Activated T-cell treated with anti-CD3 and anti-CD28 coated beads, Interleukin-2, amount 50 U/mL, for 24 hours (primary cell): ENCODE results near the gene TRMT2A.
A peak's percentile ranks its signal among the peaks of the same experiment; 100 is the strongest.

ENCODE experiments used
- DNase-seq: peaks from one replicate; pipeline ENCODE4 v3.0.0-alpha.2; 2020
- H3K27ac Mint-ChIP-seq: 2 replicates; pipeline ENCODE4 v1.8.0; 2020; ENCODE audit warnings: mild to moderate bottlenecking, mixed read lengths
- H3K27me3 Mint-ChIP-seq: 2 replicates; pipeline ENCODE4 v1.8.0; 2020; ENCODE audit warnings: mixed read lengths
- H3K36me3 Mint-ChIP-seq: 2 replicates; pipeline ENCODE4 v1.8.0; 2020; ENCODE audit warnings: low read depth, mixed read lengths
- H3K4me1 Mint-ChIP-seq: 2 replicates; pipeline ENCODE4 v1.8.0; 2020; ENCODE audit warnings: low read depth, mixed read lengths
- H3K4me3 Mint-ChIP-seq: 2 replicates; pipeline ENCODE4 v1.8.0; 2020; ENCODE audit warnings: mild to moderate bottlenecking, moderate library complexity, mixed read lengths
- H3K9me3 Mint-ChIP-seq: 2 replicates; pipeline ENCODE4 v1.8.0; 2020; ENCODE audit warnings: mixed read lengths

The TRMT2A gene

DNA sequence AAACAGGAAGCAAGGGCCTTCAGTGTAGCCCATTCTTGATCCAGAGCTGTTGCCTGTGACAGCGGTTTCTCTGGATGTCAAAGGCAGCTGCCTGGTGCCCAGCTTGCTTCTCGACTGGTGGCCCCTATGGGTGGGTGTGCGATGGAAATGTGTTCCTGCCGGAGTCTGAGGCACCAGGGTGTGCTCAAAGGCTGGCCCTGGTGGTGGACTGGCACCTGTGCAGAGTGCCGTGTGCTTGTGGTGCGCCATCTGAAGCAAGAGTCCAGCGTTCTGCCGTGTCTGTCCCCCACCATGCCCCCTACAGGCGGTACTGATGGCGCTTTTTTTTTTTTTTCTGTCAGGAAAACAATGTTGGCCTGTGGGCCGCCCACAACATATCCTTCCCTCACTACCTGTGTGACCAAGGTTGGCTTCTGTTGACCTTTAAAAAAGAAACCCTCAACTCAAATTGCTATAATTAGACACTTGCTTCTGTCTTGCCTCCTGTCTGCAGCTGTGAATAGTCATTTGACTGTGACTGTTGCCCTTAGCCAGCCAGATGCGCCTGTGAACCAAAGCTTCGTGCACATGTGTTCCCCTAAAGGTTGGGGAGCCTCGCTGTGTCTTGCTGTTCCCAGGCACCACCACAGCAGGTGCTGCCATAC, 5.9 kb downstream of the TRMT2A start:
- peak overlapping the region; percentile 96 for H3K27ac Mint-ChIP-seq
- no peak overlapping the region for H3K4me3 Mint-ChIP-seq
- peaks cover 45% of the 10 kb centered on the region for H3K4me1 Mint-ChIP-seq
- H3K27me3 Mint-ChIP-seq: no peaks in the 10 kb centered on the region
- no peaks in the 10 kb centered on the region for H3K9me3 Mint-ChIP-seq
- peaks cover 97% of the 10 kb centered on the region for H3K36me3 Mint-ChIP-seq
- DNase-seq: no peak

DNA sequence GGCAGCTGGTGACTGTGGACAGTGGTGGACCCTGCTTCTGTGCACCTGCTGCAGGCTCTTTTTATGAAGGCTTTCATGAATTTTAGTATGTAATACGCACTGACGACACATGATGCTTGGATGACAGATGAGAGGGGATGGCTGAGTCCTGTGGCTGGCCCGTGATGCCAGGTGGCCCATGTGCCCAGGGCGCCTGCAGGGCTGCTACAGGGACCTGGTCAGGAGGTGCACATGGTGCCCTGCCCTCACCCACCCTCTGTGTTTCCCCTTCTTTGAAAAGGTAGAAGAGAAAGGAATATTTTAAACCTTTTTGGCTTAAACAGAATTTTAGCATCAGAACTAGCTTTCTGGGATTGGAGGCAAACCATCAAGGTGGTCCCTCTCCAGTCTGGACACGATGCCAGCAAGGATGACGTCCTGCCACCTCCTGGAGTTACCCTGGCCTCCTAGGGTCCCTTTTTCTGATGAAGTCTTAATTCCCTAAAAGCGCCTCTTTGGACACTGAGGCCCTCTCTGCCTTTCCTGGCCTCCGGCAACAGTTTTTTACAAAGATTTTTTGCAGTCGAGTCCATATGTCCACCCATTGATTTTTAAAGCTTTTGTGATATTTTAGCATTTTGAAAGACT, 6.6 kb downstream of the TRMT2A start:
- H3K27ac Mint-ChIP-seq: peak overlapping the region; percentile 96
- DNase-seq: no peak

DNA sequence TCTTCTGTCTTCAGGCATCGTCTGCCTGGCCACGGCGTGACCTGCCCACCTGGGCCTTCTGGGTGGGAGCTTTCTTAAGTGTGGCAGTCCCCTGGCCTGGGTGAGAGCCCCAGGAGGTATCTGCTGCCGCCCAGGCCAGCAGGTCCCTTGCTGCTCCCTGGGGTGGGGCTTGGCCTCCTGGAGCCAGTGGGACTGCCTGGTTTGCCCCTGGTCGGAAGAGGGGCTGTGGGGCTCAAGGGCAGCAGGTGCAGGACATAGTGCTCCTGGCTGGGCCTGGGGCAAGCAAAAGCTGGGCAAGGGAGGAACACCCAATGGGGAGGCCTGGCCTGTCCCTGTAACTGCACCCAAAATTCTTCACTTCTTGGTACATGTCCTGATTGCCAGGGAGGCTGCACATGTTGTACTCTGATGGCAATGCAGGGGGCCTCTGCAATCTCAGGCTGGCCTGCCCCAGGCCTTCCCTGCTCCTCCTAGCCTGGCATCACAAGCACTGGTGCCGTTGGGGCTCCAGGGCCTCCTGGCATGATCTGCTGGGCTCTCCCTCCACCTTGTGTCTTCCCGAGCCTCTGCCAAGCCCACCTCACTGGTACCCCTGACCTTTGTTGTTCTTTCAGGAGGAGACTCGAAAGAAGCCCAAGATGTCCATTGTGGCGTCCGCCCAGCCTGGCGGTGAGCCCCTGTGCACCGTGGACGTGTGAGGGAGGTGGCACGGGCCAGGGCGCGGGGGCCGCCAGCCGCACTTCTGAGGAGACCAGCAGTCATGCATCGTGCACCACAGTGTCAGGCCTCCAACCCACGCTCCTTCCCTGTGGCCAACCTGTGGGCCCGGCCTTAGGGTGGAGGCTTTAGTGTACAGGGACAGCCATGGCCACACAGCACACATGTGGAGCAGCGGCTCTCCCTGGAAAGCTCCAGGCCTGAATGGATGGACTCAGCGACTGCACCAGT, 7.3 kb downstream of the TRMT2A start:
- Mint-ChIP-seq H3K9me3 (no peaks in the 10 kb centered on the region), H3K27ac (peak overlapping the region; percentile 96), H3K36me3 (peaks cover 96% of the 10 kb centered on the region), H3K4me3 (no peak overlapping the region), H3K27me3 (no peaks in the 10 kb centered on the region), H3K4me1 (peaks cover 33% of the 10 kb centered on the region)
- DNase-seq: no peak

More for the DNA sequence above, 6.6 kb downstream of the TRMT2A start:
- Mint-ChIP-seq H3K4me3 (no peak overlapping the region), H3K4me1 (peaks cover 39% of the 10 kb centered on the region), H3K27me3 (no peaks in the 10 kb centered on the region), H3K9me3 (no peaks in the 10 kb centered on the region), H3K36me3 (peaks cover 97% of the 10 kb centered on the region)

DNA sequence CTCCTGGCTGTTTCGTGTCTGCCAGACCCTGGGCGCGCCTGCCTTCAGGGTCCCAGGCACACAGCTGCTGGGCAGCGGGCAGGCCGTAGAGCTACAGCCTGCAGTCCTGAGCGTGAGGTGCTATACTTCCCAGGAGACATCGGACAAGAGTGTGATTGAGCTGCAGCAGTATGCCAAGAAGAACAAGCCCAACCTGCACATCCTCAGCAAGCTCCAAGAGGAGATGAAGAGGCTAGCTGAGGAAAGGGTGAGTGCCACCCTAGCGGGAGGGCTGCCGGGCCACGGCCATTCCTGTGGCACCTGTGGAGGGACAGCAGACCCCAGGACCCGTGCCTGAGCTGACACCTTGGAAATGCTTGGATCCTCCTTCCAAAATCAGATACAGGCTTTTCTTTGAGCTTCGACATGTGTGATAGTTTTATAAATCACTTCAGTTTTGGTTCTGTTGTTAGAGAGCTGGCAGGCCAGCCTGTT, 8.2 kb downstream of the TRMT2A start:
- Mint-ChIP-seq H3K4me1 (peaks cover 24% of the 10 kb centered on the region), H3K9me3 (no peaks in the 10 kb centered on the region), H3K4me3 (no peak overlapping the region), H3K36me3 (peaks cover 93% of the 10 kb centered on the region), H3K27me3 (no peaks in the 10 kb centered on the region), H3K27ac (peak overlapping the region; percentile 81)
- DNase-seq: no peak

DNA sequence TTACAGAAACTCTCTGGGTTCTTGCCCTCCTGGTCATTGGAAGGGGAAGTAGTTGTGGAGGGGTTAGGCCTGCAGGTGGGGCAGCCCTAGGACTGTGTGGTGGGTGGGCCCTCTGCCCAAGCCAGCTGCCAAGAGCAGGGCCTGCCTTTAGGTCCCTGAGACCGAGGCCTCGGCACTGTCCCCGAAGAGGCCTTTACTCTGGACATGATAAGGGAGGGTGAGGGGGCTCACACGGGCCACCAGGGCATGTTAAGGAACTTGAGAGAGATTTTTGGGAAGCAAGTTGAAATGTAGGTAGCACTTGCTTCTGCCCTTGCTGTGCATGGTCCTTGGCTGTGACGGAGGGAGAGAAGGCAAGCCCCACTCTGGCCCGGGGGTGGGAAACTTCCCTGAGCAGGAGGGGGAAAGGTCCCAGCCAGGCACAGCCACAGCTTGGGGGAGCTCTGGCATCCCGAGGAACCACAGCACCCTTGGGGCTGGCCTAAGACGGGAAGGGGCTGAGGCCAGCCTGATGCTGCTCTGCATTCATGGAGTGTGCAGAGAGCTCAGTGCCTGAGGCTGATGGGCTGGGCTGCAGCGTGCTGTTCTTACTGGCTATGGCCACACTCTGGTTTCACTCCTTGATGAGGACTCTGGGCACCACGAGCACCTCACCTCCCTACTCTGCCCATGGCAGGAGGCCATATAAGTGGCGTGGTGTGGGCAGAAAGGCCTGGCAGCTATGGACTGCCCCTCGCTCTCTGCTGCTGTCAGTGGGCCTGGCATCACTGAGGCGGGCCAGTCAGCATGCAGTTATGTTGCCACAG, 8.9 kb downstream of the TRMT2A start:
- peaks cover 93% of the 10 kb centered on the region for H3K36me3 Mint-ChIP-seq
- H3K27ac Mint-ChIP-seq: peak overlapping the region; percentile 81
- H3K9me3 Mint-ChIP-seq: no peaks in the 10 kb centered on the region
- peaks cover 26% of the 10 kb centered on the region for H3K4me1 Mint-ChIP-seq
- no peaks in the 10 kb centered on the region for H3K27me3 Mint-ChIP-seq
- no peak for DNase-seq
- no peak overlapping the region for H3K4me3 Mint-ChIP-seq

DNA sequence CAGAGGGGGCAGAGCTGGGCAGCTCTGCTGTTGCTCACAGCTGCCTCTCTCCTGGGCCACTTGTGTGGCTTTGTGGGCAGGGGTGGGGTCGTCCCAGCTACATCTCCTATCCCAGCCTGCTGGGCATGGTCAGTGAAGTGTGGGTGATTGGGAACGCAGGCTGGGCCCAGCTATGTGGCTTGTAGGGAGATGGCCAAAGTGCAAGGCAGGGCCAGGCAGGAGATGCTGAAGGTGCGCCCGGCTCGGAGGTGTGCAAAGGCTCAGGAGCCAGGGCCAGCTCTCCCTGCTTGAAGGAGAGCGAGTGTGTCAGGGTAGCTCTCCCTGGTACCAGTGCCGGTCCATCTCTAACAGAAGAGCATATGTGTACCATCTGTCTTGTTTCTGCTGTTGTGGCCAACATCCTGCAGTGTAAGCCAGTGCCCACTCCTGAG, 9.5 kb downstream of the TRMT2A start:
- Mint-ChIP-seq H3K36me3 (peaks cover 93% of the 10 kb centered on the region), H3K27ac (peak overlapping the region; percentile 12), H3K4me1 (peaks cover 21% of the 10 kb centered on the region)

DNA sequence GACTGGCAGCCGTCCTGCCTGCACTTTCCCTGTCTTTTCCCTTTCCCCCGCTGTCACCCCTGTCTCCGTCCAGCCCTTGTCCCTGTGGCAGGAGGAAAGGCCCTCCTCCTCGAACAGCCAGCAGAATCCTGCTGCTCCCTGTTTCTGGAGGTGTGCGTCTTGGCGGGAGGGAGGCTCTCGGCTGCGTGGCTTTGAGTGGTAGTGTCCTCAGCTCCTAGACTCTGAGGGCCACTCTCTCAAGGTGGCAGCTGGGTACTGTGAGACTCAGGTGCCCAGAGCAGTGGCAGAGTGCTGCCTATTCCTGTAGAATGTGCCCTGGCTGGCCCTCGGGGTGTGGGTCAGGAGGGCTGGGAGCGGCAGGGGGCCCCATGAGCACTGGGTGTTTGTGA, 10.2 kb downstream of the TRMT2A start:
- H3K36me3 Mint-ChIP-seq: peaks cover 93% of the 10 kb centered on the region
- no peaks in the 10 kb centered on the region for H3K27me3 Mint-ChIP-seq
- H3K4me1 Mint-ChIP-seq: peaks cover 20% of the 10 kb centered on the region
- peak overlapping the region; percentile 76 for H3K27ac Mint-ChIP-seq
- H3K4me3 Mint-ChIP-seq: no peak overlapping the region
- no peak for DNase-seq
- no peaks in the 10 kb centered on the region for H3K9me3 Mint-ChIP-seq

More for the DNA sequence above, 9.5 kb downstream of the TRMT2A start:
- H3K27me3 Mint-ChIP-seq: no peaks in the 10 kb centered on the region
- no peaks in the 10 kb centered on the region for H3K9me3 Mint-ChIP-seq
- DNase-seq: no peak
- H3K4me3 Mint-ChIP-seq: no peak overlapping the region

DNA sequence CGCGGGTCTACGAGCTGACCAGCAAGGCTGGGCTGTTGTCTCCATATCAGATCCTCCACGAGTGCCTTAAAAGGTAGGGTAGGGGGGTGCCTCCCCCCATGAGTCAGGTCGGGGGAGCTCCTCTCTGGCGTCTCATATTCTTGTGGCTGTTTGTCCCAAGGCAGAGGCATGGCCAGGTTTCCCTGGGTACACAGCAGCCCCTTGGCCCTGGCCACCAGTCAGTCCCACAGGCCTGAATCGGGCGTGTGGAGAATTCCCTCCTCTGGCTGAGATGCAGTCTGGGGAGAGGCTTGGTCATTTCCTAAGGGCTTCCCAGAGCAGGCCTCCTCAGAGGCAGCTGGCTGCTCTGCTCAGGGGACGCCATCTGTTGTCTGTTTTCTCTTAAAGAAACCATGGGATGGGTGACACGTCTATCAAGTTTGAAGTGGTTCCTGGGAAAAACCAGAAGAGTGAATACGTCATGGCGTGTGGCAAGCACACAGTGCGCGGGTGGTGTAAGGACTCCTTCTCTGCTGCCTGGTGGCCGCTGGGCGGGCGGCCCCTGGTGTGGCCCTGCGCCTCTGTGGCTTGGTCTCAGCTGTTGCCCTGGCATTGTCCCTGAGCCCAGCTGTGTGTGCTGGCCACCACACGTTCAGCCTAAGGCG, 10.7 kb downstream of the TRMT2A start:
- Mint-ChIP-seq H3K9me3 (no peaks in the 10 kb centered on the region), H3K36me3 (peaks cover 93% of the 10 kb centered on the region), H3K4me1 (peaks cover 21% of the 10 kb centered on the region), H3K27ac (peak overlapping the region; percentile 76), H3K4me3 (no peak overlapping the region), H3K27me3 (no peaks in the 10 kb centered on the region)
- no peak for DNase-seq

DNA sequence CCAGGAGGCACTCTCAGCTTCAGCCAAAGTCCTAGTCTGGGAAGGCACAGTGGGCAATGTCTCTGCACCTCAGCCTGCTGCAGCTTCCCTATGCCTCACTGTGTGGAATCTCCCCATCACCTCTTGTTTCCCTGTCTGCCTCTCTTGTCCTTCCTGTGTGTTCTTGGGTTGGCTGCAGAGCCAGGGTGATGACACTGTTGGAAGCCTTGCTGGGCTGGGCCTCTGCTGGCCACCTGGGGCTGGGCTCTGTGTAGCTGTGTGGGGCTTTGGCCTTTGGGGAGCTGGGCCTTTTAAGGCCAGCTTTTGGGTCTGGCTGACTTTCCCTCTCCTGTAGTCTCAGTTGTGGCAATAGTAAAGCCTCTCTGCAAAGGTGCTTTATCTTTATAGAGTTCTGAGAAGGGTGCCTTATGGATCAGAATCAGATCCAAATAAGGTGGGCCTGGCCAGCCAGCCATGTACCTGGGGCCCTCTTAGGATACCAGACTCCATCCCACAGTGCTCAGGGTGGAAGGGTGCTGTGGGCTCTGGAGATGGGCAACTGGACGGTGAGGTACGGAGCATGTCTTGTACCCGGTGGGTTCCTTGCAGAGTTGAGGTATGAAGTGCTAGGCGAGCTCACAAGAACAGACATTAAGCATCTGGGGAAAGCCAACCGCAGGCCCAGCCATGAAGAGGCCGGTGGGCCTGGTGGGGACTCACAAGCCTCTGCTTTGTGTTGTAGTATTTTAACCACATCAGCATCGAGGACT, 11.4 kb downstream of the TRMT2A start:
- Mint-ChIP-seq H3K36me3 (peaks cover 93% of the 10 kb centered on the region), H3K9me3 (no peaks in the 10 kb centered on the region), H3K4me3 (no peak overlapping the region), H3K27me3 (no peaks in the 10 kb centered on the region), H3K4me1 (peaks cover 22% of the 10 kb centered on the region), H3K27ac (peak overlapping the region; percentile 76)
- no peak for DNase-seq

DNA sequence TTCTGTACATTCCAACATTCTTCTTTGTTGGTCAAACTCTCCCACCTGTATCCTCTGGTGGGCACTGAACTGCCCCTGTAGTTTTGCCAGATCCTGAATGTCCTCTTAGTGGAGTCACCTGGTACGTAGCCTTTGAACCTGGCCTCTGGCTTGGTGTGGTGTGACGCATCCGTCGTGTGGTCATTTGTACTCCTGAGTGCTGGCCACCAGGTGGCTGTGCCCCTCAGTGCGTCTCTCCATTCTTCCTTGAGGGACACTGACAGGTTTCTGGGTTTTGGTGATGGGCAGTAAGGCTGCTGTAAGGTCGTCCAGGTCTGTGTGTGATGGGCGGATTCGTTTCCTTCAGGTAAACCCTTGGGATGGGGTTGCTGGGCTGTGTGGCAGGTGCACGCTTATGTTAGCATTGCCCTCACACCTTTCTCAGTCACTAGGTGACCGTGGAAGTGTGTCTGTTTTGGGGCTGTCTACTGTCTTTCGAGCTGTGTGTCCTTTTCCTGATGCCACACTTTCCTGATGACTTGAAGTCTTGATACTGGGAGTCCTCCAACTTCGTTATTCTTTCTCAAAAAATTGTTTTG, 14.7 kb downstream of the TRMT2A start:
- Mint-ChIP-seq H3K4me3 (no peak overlapping the region), H3K4me1 (peaks cover 51% of the 10 kb centered on the region)

DNA sequence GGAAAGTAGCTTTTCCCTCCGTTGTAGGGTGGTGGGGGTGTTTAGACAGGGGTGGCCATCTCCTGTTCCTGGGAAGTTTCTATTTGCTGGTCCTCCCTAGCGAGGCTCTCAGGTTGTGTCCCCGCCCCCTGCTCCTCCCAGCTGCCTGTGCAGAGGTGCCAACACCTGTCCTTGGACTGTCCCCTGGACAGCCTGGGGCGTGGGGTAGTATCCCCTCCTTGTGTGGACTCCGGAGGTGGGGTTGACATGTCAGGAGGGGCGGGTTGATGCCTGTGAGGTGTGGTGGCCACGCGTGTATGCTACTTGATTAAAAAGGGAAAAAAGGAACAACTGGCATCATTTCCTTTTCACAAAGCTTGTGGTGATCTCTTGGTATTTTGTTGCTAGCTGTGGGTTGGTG, 15.4 kb downstream of the TRMT2A start:
- Mint-ChIP-seq H3K27me3 (no peaks in the 10 kb centered on the region), H3K9me3 (peaks cover 3% of the 10 kb centered on the region), H3K27ac (peak overlapping the region; percentile 94), H3K4me1 (peaks cover 55% of the 10 kb centered on the region), H3K36me3 (peaks cover 94% of the 10 kb centered on the region), H3K4me3 (no peak overlapping the region)
- DNase-seq: no peak

More for the DNA sequence above, 14.7 kb downstream of the TRMT2A start:
- Mint-ChIP-seq H3K9me3 (no peaks in the 10 kb centered on the region), H3K36me3 (peaks cover 94% of the 10 kb centered on the region), H3K27ac (peak overlapping the region; percentile 38), H3K27me3 (no peaks in the 10 kb centered on the region)
- no peak for DNase-seq

DNA sequence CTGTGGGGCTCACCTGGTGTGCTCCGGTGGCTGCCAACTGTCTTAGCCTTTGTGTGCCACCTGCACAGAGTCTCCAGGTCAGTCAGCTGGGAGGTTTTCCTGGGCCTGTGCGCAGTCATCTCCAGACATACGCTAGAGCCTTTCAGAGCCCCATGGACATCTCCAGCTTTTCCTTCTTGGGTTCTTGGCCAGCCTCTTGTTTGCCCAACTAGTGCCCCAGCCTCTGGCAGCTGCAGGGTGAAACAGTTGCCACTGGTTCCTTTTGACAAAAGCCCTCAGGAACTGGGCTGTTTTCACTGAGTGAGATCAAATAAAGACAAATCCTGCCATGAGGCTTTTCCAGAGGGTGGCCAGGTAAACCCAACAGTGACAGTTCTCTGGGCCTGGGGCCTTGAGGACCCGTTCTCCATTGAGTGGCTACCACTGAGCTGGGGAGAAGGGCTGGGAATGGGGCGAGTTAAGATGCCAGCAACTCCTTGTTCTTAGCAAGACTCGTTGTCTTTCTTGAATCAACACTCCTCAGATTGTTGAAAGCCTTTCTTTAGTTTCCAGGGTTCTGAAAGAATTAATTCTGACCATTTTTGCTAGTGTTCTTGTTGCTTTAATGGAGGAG, 17.8 kb downstream of the TRMT2A start:
- Mint-ChIP-seq H3K9me3 (peaks cover 3% of the 10 kb centered on the region), H3K4me3 (no peak overlapping the region), H3K36me3 (peaks cover 96% of the 10 kb centered on the region), H3K27ac (peak overlapping the region; percentile 94), H3K27me3 (no peaks in the 10 kb centered on the region), H3K4me1 (peaks cover 77% of the 10 kb centered on the region)
- no peak for DNase-seq
